Immature natural killer cell (primary cell): Measurements from ENCODE around the gene SNX5. TPM values are rescaled to one million over a fixed set of nuclear protein-coding genes. Genes with fewer than 3 reads are reported as not detected.
"Not testable (repeated sequence)": the region's sequence is repeated elsewhere in the genome, so short reads cannot be mapped to it uniquely, and the experiment has no call there.

Experiments used
- DNase-seq, 3 donors: peaks; one replicate each; pipeline ENCODE4 v3.0.0; 2022; ENCODE audit warnings: mixed read lengths in 1 of 3
- H3K27ac Mint-ChIP-seq, 6 donors: one replicate each; pipeline ENCODE4 v1.8.0; 2020; ENCODE audit warnings: mixed read lengths in 6 of 6, mild to moderate bottlenecking in 5 of 6, inconsistent platforms in 4 of 6, moderate library complexity in 3 of 6
- H3K27me3 Mint-ChIP-seq, 3 donors: one replicate each; pipeline ENCODE4 v1.8.0; 2020 to 2021; ENCODE audit warnings: low read depth in 3 of 3, mild to moderate bottlenecking in 3 of 3, mixed read lengths in 3 of 3, moderate library complexity in 3 of 3, inconsistent platforms in 1 of 3
- H3K36me3 Mint-ChIP-seq, 3 donors: one replicate each; pipeline ENCODE4 v1.8.0; 2020; ENCODE audit warnings: mixed read lengths in 3 of 3, inconsistent platforms in 2 of 3, mild to moderate bottlenecking in 2 of 3
- H3K4me1 Mint-ChIP-seq, 2 donors: one replicate each; pipeline ENCODE4 v1.8.0; 2020; ENCODE audit warnings: inconsistent platforms in 2 of 2, mild to moderate bottlenecking in 2 of 2, mixed read lengths in 2 of 2, moderate library complexity in 1 of 2
- H3K4me3 Mint-ChIP-seq, 5 donors: one replicate each; pipeline ENCODE4 v1.8.0; 2020; ENCODE audit warnings: mild to moderate bottlenecking in 5 of 5, mixed read lengths in 5 of 5, inconsistent platforms in 3 of 5, moderate library complexity in 3 of 5
- H3K9me3 Mint-ChIP-seq, 6 donors: one replicate each; pipeline ENCODE4 v1.8.0; 2020; ENCODE audit warnings: mild to moderate bottlenecking in 6 of 6, mixed read lengths in 6 of 6, inconsistent platforms in 4 of 6, moderate library complexity in 3 of 6
- polyA plus RNA-seq, 3 donors: library from polyadenylated mRNA; unstranded; fragments of 300-500 nt; fragmentation: Illumina TruSeq; gene quantifications; one replicate each; pipeline ENCODE4 v1.2.3, GENCODE V29; 2021

SNX5 gene
- polyA plus RNA-seq, 3 donors from 2014 or later, result 63.2 to 103 (median 70.6) TPM

DNA sequence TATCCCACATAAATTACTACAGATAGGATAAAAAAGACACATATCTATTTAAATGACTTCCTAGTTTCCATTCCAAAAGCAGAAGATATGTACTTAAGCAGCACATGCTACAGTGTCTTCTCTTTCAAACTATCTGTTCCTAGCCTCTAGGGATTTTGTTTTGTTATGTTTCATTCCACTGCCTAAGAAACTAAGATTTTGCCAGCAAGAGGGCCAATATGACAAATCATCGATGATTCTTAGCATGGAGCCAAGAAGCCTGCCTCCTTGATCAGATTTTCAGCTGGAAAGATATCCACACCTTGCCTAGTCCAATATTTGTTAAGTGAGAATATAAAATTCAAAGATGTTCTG, 7.0 kb downstream of the SNX5 start:
- Mint-ChIP-seq H3K4me3 (peak overlapping the region in 1 of 5 donors; percentile 22), H3K9me3 (no peaks in the 10 kb centered on the region), H3K27me3 (no peaks in the 10 kb centered on the region), H3K36me3 (no peaks in the 10 kb centered on the region), H3K27ac (peak overlapping the region; percentile 58 to 92 (median 68)), H3K4me1 (peaks cover 94 to 96% of the 10 kb centered on the region in 2 donors)
- DNase-seq, result no peak

- DNase-seq, result no peak
- peaks cover 92 to 93% of the 10 kb centered on the region in 2 donors for H3K4me1 Mint-ChIP-seq
- H3K27me3 Mint-ChIP-seq, result no peaks in the 10 kb centered on the region
- peaks cover 0 to 1% (median under 1%) of the 10 kb centered on the region in 3 donors for H3K36me3 Mint-ChIP-seq
- peak overlapping the region; percentile 58 to 92 (median 72) for H3K27ac Mint-ChIP-seq
- H3K9me3 Mint-ChIP-seq, result no peaks in the 10 kb centered on the region
- peak overlapping the region in 2 of 5 donors; percentile 8 to 11 for H3K4me3 Mint-ChIP-seq
Observed at GRCh38 chr20:17960927-17961586, 7.5 kb downstream of the SNX5 start.

- H3K27me3 Mint-ChIP-seq, H3K9me3 Mint-ChIP-seq, DNase-seq, H3K36me3 Mint-ChIP-seq: not testable (repeated sequence)
- Mint-ChIP-seq H3K4me1 (peaks cover 92% of the 10 kb centered on the region in 2 donors), H3K4me3 (peak overlapping the region in 1 of 5 donors; percentile 6), H3K27ac (peak overlapping the region in 4 of 6 donors; percentile 47 to 90 (median 82))
Observed at GRCh38 chr20:17960400-17960885, 8.2 kb downstream of the SNX5 start.

DNA sequence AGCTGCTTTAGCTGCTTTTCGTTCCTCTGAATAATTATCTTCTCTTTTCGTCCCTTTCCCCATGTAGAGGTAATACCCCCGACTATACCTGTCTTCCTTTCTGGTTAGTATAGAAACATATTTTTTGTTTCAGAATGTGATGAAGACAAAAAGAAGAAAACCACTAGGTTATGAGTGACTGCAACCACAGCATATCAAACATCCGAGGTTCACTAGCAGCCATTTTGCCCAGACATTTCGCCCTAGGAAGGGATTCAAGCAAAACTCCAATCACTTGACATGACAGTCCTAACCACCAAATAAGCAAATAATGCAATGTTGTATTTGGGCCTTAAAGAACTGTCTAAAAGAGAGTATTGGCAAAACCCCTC, 9.4 kb downstream of the SNX5 start:
- Mint-ChIP-seq H3K4me1 (peaks cover 88 to 89% of the 10 kb centered on the region in 2 donors), H3K4me3 (peak overlapping the region; percentile 11 to 51 (median 31)), H3K27ac (peak overlapping the region; percentile 47 to 90 (median 82)), H3K36me3 (peaks cover 8 to 16% (median 11%) of the 10 kb centered on the region in 3 donors), H3K9me3 (no peaks in the 10 kb centered on the region), H3K27me3 (no peaks in the 10 kb centered on the region)
- no peak for DNase-seq

- H3K4me1 Mint-ChIP-seq, result peaks cover 82 to 89% of the 10 kb centered on the region in 2 donors
- H3K4me3 Mint-ChIP-seq, result peak overlapping the region in 2 of 5 donors; percentile 7 to 51
- peaks cover 14 to 23% (median 17%) of the 10 kb centered on the region in 3 donors for H3K36me3 Mint-ChIP-seq
- no peak for DNase-seq
- H3K27me3 Mint-ChIP-seq, result no peaks in the 10 kb centered on the region
- H3K9me3 Mint-ChIP-seq, result no peaks in the 10 kb centered on the region
- peak overlapping the region; percentile 47 to 90 (median 83) for H3K27ac Mint-ChIP-seq
Observed at GRCh38 chr20:17958373-17959256, 10.0 kb downstream of the SNX5 start.

DNA sequence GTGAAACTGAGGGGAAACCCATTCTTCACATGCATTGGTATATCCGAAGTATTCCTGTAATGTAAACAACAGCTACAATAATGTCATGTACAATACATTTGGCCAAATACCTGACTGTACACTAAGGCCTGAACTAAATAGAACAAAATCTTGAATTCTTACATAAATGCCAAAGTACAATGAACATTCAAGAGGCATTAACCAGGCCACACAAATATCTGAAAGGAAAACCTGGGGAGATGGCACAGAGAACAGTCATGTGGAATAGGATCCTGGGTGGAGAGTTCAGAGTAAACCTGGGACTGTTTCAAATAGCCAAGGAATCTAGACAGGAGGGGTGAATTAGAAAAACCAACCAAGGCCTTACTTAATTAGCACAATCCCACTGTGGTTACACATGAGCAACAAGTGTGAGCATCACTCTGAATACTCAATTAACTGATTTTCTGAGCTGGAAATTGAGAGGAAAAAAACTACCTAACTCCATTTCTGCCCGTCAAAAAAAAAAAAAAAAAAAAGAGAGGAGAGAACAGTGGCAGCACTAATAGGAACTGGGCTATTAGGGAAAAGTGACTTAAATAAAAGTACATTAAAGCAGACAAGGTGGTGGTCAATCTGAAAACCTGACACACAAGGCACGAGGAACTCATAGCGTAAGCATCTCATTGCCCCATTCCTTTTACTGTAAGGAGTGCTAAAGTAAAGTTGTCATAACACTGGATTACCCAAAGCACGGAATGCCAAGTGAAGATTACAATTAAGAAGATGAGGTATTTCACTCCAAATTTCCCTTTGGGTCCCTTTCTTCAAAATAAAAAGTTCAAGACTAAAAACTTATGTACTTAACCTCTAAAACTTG, 10.9 kb downstream of the SNX5 start:
- Mint-ChIP-seq H3K36me3 (peaks cover 14 to 31% (median 21%) of the 10 kb centered on the region in 3 donors), H3K9me3 (no peaks in the 10 kb centered on the region), H3K4me1 (peaks cover 75 to 87% of the 10 kb centered on the region in 2 donors), H3K27me3 (no peaks in the 10 kb centered on the region), H3K4me3 (peak overlapping the region in 3 of 5 donors; percentile 6 to 18 (median 8)), H3K27ac (peak overlapping the region; percentile 47 to 88 (median 69))
- DNase-seq, result no peak

- Mint-ChIP-seq H3K36me3 (peaks cover 15 to 37% (median 21%) of the 10 kb centered on the region in 3 donors), H3K27me3 (no peaks in the 10 kb centered on the region), H3K4me3 (no peak overlapping the region), H3K4me1 (peaks cover 60 to 76% of the 10 kb centered on the region in 2 donors), H3K9me3 (no peaks in the 10 kb centered on the region), H3K27ac (peak overlapping the region in 2 of 6 donors; percentile 49 to 62)
- no peak for DNase-seq
Observed at GRCh38 chr20:17956099-17956685, 12.4 kb downstream of the SNX5 start.

DNA sequence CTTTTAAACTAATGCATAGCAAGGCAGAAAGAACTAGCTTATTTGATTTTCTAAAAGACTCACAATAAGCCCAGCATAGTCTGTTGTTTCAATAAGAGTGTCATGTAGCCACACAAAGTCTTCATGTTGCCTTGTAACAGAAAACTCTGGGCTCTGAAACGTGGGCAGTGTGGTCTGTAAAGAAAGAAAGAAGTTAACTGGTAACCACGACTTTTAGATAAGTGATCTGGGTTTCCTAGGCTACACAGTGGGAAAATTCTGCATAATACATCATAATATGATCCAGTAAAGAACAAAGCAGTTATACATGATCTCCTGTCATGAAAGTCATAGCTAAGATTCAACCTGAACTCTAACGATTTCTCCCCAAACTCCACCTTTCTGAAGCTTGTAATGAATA, 13.3 kb downstream of the SNX5 start:
- H3K4me3 Mint-ChIP-seq, result no peak overlapping the region

GRCh38 chr20:17953935-17954334, 14.7 kb downstream of the SNX5 start:
- no peak for DNase-seq
- H3K27me3 Mint-ChIP-seq, result no peaks in the 10 kb centered on the region
- peak overlapping the region in 3 of 6 donors; percentile 20 to 59 (median 35) for H3K27ac Mint-ChIP-seq
- peaks cover 39 to 57% of the 10 kb centered on the region in 2 donors for H3K4me1 Mint-ChIP-seq
- H3K4me3 Mint-ChIP-seq, result no peak overlapping the region
- H3K36me3 Mint-ChIP-seq, result peaks cover 30 to 57% (median 33%) of the 10 kb centered on the region in 3 donors
- H3K9me3 Mint-ChIP-seq, result no peaks in the 10 kb centered on the region

More for the DNA sequence above, 13.3 kb downstream of the SNX5 start:
- H3K27ac Mint-ChIP-seq, result peak overlapping the region; percentile 22 to 62 (median 46)
- no peaks in the 10 kb centered on the region for H3K9me3 Mint-ChIP-seq
- H3K27me3 Mint-ChIP-seq, result no peaks in the 10 kb centered on the region
- peaks cover 21 to 43% (median 25%) of the 10 kb centered on the region in 3 donors for H3K36me3 Mint-ChIP-seq
- no peak for DNase-seq
- H3K4me1 Mint-ChIP-seq, result peaks cover 53 to 69% of the 10 kb centered on the region in 2 donors

DNA sequence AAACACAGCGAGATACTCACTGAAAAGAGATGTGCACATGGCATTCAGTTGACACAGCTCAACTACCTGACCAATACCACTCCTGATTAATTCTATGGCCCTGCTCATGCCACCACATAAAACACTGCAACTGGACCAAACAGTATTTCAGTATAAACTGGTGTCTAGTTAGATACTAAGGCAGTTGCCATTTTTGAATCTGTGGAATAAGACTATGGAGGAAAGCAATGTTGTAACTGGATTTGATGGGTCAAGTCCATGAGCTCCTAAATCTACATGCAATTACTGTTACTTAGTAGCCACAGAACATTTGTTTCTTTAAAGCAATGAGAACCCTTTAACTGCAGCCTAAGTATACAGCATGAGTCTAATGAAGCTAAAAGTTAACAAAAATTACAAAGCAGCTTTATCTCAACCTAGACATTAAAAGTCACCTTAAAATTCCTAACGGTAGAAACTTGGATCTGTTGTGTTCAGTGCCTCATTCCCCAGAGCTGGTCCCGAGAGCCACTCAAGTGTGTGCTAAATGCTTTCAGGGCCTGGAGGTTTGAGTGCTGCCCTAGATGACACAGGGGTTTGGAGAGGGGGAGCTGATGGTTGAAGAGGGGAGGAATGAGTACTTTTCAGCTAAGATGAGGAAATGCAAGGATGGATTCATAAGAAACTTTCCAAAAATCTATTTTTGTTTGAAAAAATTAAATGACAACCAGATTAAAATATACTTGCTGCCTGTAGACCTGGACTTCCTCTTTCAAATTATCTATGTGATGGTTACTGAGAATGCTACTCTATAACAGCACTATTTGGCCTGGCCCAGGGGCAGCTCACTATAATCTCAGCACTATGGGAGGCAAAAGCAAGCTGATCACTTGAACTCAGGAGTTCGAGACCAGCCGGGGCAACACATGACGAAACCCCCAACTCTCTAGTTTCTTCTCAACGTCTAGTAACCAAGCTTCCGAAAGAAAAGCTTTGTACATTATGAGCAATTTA, 15.6 kb downstream of the SNX5 start:
- no peaks in the 10 kb centered on the region for H3K9me3 Mint-ChIP-seq
- no peak for DNase-seq
- H3K4me1 Mint-ChIP-seq, result peaks cover 30 to 48% of the 10 kb centered on the region in 2 donors
- no peak overlapping the region for H3K4me3 Mint-ChIP-seq
- peaks cover 39 to 66% (median 39%) of the 10 kb centered on the region in 3 donors for H3K36me3 Mint-ChIP-seq
- no peaks in the 10 kb centered on the region for H3K27me3 Mint-ChIP-seq
- H3K27ac Mint-ChIP-seq, result peak overlapping the region in 5 of 6 donors; percentile 16 to 84 (median 69)

DNA sequence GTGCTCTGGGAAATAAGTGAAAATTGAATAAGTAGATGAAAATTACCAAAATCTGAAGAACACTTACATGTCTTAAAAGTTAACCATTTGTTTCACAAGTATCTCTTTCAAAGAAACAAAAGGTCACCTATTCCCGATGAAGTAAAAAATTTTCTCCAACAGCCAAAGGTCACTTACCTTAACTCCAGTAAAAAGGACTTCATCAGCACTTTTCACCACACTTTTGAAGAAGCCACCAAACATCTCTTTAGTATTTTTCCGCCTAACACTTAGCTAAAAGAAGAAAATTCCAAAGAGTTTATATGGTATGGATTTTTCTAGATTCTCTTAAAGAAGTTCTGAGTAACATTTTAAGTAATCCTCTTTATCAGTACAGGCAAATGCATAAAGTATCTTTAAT, 17.3 kb downstream of the SNX5 start:
- DNase-seq, result no peak
- no peak overlapping the region for H3K4me3 Mint-ChIP-seq
- no peaks in the 10 kb centered on the region for H3K9me3 Mint-ChIP-seq
- peaks cover 43 to 83% (median 52%) of the 10 kb centered on the region in 3 donors for H3K36me3 Mint-ChIP-seq
- no peak overlapping the region for H3K27ac Mint-ChIP-seq
- no peaks in the 10 kb centered on the region for H3K27me3 Mint-ChIP-seq
- H3K4me1 Mint-ChIP-seq, result peaks cover 18 to 34% of the 10 kb centered on the region in 2 donors

GRCh38 chr20:17950670-17951069, 17.9 kb downstream of the SNX5 start:
- H3K4me1 Mint-ChIP-seq, result peaks cover 11 to 28% of the 10 kb centered on the region in 2 donors
- no peaks in the 10 kb centered on the region for H3K27me3 Mint-ChIP-seq
- no peak overlapping the region for H3K4me3 Mint-ChIP-seq
- H3K27ac Mint-ChIP-seq, result no peak overlapping the region
- no peaks in the 10 kb centered on the region for H3K9me3 Mint-ChIP-seq
- DNase-seq, result no peak
- H3K36me3 Mint-ChIP-seq, result peaks cover 47 to 80% (median 48%) of the 10 kb centered on the region in 3 donors
